HepG2 (cell line): ENCODE measurements around the gene ANKRD62. TPM values are rescaled to one million over a fixed set of nuclear protein-coding genes. Genes with fewer than 3 reads are reported as not detected.

Experiments used
- ATAC-seq: fragments of 200-7000 bp; cut with Tn5 transposase; 3 replicates; pipeline ENCODE4 v1.9.1; 2020; ENCODE audit warnings: mild to moderate bottlenecking, moderate library complexity
- BruUV-seq: library from RNA; stranded (reverse); fragments of 400-500 nt; replicated peaks from 2 replicates; lab custom pipeline; 2021; lab: Mats Ljungman, UMichigan
- CTCF ChIA-PET: fragments of 300-600 bp; formaldehyde crosslinking; extraction: SDS; loops from one replicate; lab custom pipeline; 2021; ENCODE audit warnings: low total read pairs, inconsistent platforms, low intra/inter-chr PET ratio; lab: Yijun Ruan, JAX
- POLR2A ChIA-PET: fragments of 350-600 bp; sonication (Branson Sonifier 250); formaldehyde crosslinking; loops from one replicate; lab custom pipeline; 2020; ENCODE audit warnings: antibody characterized with exemption, inconsistent platforms; lab: Yijun Ruan, JAX
- DNase-seq: peaks from one replicate; pipeline ENCODE4 v3.0.0-alpha.2; 2015; ENCODE audit warnings: low spot score
- FAIRE-seq: peaks from 3 replicates; lab custom pipeline; 2011; peaks lifted over from hg19 to GRCh38; lab: Jason Lieb, UNC
- H2AFZ ChIP-seq: one replicate; pipeline ENCODE4 v1.6.1; 2011; ENCODE audit warnings: low read length, inconsistent platforms
- H3K27ac ChIP-seq: fragments of 300-600 bp; 3 replicates; pipeline ENCODE4 v1.8.0; 2011; ENCODE audit warnings: mixed run types, mild to moderate bottlenecking, mixed read lengths, low read length, inconsistent platforms; ENCODE audit not compliant: insufficient read depth; ENCODE audit errors: extremely low read length
- H3K27me3 ChIP-seq, 2 experiments: fragments of 200-600 bp in 1 of 2; 2 replicates in 1 of 2; 3 replicates in 1 of 2; pipeline versions ENCODE4 v1.6.0 to v1.8.0; 2011; ENCODE audit warnings: low read length in 2 of 2, mild to moderate bottlenecking in 2 of 2, moderate library complexity in 2 of 2, inconsistent platforms in 1 of 2; ENCODE audit not compliant: insufficient read depth in 2 of 2, control insufficient read depth in 1 of 2
- H3K36me3 ChIP-seq, 2 experiments: fragments of 200-600 bp in 1 of 2; replicated peaks in 1 of 2; 2 replicates in 1 of 2; 3 replicates in 1 of 2; pipeline versions ENCODE4 v1.5.1 to v1.8.0; 2011; ENCODE audit warnings: low read length in 2 of 2, inconsistent platforms in 1 of 2; ENCODE audit not compliant: insufficient read depth in 2 of 2, control insufficient read depth in 1 of 2
- H3K4me1 ChIP-seq: 2 replicates; pipeline ENCODE4 v1.5.1; 2012; ENCODE audit warnings: low read length, inconsistent platforms; ENCODE audit not compliant: insufficient read depth
- H3K4me2 ChIP-seq: 2 replicates; pipeline ENCODE4 v1.6.0; 2011; ENCODE audit warnings: low read depth, low read length, inconsistent platforms
- H3K4me3 ChIP-seq, 3 experiments: fragments of 200-600 bp in 1 of 3; sonication (generic), shearing (Covaris generic) in 1 of 3; replicated peaks in 1 of 3; 2 replicates each; pipeline ENCODE4 v1.5.1; 2011 to 2016; ENCODE audit warnings: low read length in 3 of 3, inconsistent platforms in 2 of 3, low read depth in 2 of 3, mild to moderate bottlenecking in 2 of 3, control low read depth in 1 of 3, mixed read lengths in 1 of 3; ENCODE audit not compliant: insufficient read depth in 1 of 3
- H3K79me2 ChIP-seq: one replicate; pipeline ENCODE4 v1.6.1; 2011; ENCODE audit warnings: low read length, inconsistent platforms; ENCODE audit not compliant: insufficient read depth
- H3K9ac ChIP-seq: 2 replicates; pipeline ENCODE4 v1.6.0; 2011; ENCODE audit warnings: mild to moderate bottlenecking, low read depth, low read length, inconsistent platforms; ENCODE audit not compliant: insufficient read depth
- H3K9me3 ChIP-seq: 2 replicates; pipeline ENCODE4 v1.5.1; 2012; ENCODE audit warnings: mild to moderate bottlenecking, low read length
- H4K20me1 ChIP-seq: 2 replicates; pipeline ENCODE4 v1.6.0; 2011; ENCODE audit warnings: inconsistent platforms, mild to moderate bottlenecking, low read length, moderate library complexity; ENCODE audit not compliant: insufficient read depth
- ELF4 ChIP-seq: sonication (generic); formaldehyde crosslinking; IDR thresholded peaks from 2 replicates; pipeline ENCODE4 v1.5.0; 2020; ENCODE audit warnings: missing genetic modification reagents, mild to moderate bottlenecking, moderate library complexity, borderline replicate concordance
- MTF1 ChIP-seq: sonication (generic); formaldehyde crosslinking; IDR thresholded peaks from 2 replicates; pipeline ENCODE4 v1.5.0; 2020; ENCODE audit warnings: missing genetic modification reagents
- SSRP1 ChIP-seq: IDR thresholded peaks from 2 replicates; pipeline ENCODE4 v1.6.1; 2016; ENCODE audit warnings: control low read depth
- ZBTB38 ChIP-seq: sonication (generic); formaldehyde crosslinking; IDR thresholded peaks from 2 replicates; pipeline ENCODE4 v1.5.1; 2020; ENCODE audit warnings: mild to moderate bottlenecking, missing genetic modification reagents
- WGBS: methylation state at CpG from one replicate; pipeline ENCODE4 v1.1.6; 2017; ENCODE audit warnings: low lambda C conversion rate; 5-methylcytosine and 5-hydroxymethylcytosine counted together
- in situ Hi-C: cut with HindIII; loops from 2 replicates; pipeline ENCODE4 v1.10.0; 2017; ENCODE audit warnings: low pct_unique_long_range_greater_than_20kb; ENCODE audit not compliant: extremely low pct_ligation_motif_present
- intact Hi-C: fragments of 100-400 bp; cut with micrococcal nuclease; formaldehyde crosslinking; loops from one replicate; pipeline ENCODE4 v1.10.0; 2022; ENCODE audit not compliant: unreplicated experiment
- polyA plus RNA-seq, 8 experiments: library from polyadenylated mRNA; depleted of rRNA in 3 of 8; stranded (reverse) in 7 of 8; unstranded in 1 of 8; fragments of >200 nt; fragmentation: Illumina TruSeq in 4 of 8; extraction: Trizol in 4 of 8; gene quantifications; 2 replicates each; pipeline versions ENCODE4 v1.2.1 to v1.2.3, GENCODE V29; 2011 to 2016; ENCODE audit warnings: low read depth in 4 of 8, missing spikeins in 1 of 8, mixed read lengths in 1 of 8; ENCODE audit not compliant: insufficient read depth in 1 of 8
- small RNA-seq, 3 experiments: library from RNA; depleted of rRNA; stranded (forward); fragments of <200 nt; gene quantifications; one replicate each; pipeline ENCODE3, GENCODE V24; 2012; ENCODE audit warnings: low read depth in 2 of 3, low replicate concordance in 1 of 3; ENCODE audit not compliant: insufficient read length in 3 of 3, insufficient read depth in 2 of 3
- total RNA-seq, 5 experiments: library from RNA; depleted of rRNA; stranded (reverse); fragments of >200 nt; fragmentation: Illumina TruSeq; extraction: Trizol; gene quantifications; 2 replicates each; pipeline ENCODE4 v1.2.3, GENCODE V29; 2016; ENCODE audit warnings: low read depth in 1 of 5
- TF ChIP-seq, protein P1 (sequence below): sonication (generic); formaldehyde crosslinking; IDR thresholded peaks from 2 replicates; pipeline ENCODE4 v1.5.0; 2020; ENCODE audit warnings: missing genetic modification reagents
- TF ChIP-seq, protein P2 (sequence below): sonication (generic); formaldehyde crosslinking; IDR thresholded peaks from 2 replicates; pipeline ENCODE4 v1.4.0; 2020; ENCODE audit warnings: missing genetic modification reagents
- TF ChIP-seq, protein P3 (sequence below): sonication (generic); formaldehyde crosslinking; IDR thresholded peaks from 2 replicates; pipeline ENCODE4 v1.4.0; 2020; ENCODE audit warnings: missing genetic modification reagents

ANKRD62 gene
- total and polyA plus RNA-seq, 2 of the 13 experiments (the other 11 are each of a cell fraction or from before 2014, with no cell fraction given): not detected

DNA sequence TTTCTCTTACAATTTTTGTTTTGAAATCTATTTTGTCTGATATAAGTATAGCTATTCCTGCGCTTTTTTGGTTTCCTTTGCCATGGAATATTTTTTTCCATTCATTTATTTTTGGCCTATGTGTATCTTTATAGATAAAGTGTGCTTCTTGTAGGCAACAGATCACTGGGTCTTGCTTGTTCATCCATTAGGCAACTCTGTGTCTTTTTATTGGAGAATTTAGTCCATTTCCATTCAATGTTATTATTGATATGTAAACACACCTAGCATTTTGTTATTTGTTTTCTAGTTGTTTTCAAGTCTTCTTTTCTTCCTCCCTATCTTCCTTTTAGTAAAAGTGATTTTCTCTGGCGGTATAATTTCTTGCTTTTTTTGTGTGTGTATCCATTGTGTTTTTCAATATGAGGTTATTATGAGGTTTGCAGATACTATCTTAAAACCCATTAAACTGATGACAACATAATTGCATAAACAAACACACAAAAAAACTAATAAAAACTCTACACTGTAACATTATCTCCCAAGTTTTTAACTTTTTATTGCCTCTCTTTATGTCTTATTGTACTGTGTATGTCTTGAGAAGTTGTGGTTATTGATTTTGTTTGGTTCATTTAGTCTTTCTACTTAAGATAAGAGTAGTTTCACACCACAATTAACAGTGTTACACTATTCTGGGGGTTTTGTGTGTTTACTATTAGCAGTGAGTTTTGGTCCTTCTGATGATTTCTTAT is 71.6 kb downstream of the ANKRD62 start:
- H3K4me3 ChIP-seq: no peak overlapping the region
- H3K27ac ChIP-seq: no peak overlapping the region
- H2AFZ ChIP-seq: no peak overlapping the region
- BruUV-seq: no TSS peak
- no peaks in the 10 kb centered on the region for H3K79me2 ChIP-seq
- CTCF ChIA-PET: no interaction called here
- ATAC-seq (no peak), DNase-seq (no peak), FAIRE-seq (no peak)
- TF ChIP-seq ZBTB38 (CRISPR knock-in tag): no peak
- no peak for TF ChIP-seq ELF4 (CRISPR knock-in tag)
- TF ChIP-seq MTF1 (CRISPR knock-in tag): no peak
- TF ChIP-seq, protein P1, sequence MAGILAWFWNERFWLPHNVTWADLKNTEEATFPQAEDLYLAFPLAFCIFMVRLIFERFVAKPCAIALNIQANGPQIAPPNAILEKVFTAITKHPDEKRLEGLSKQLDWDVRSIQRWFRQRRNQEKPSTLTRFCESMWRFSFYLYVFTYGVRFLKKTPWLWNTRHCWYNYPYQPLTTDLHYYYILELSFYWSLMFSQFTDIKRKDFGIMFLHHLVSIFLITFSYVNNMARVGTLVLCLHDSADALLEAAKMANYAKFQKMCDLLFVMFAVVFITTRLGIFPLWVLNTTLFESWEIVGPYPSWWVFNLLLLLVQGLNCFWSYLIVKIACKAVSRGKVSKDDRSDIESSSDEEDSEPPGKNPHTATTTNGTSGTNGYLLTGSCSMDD (CRISPR knock-in tag): no peak
- TF ChIP-seq SSRP1 (CRISPR knock-in tag): no peak
- TF ChIP-seq, protein P2, sequence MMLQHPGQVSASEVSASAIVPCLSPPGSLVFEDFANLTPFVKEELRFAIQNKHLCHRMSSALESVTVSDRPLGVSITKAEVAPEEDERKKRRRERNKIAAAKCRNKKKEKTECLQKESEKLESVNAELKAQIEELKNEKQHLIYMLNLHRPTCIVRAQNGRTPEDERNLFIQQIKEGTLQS (CRISPR knock-in tag): no peak
- TF ChIP-seq, protein P3, sequence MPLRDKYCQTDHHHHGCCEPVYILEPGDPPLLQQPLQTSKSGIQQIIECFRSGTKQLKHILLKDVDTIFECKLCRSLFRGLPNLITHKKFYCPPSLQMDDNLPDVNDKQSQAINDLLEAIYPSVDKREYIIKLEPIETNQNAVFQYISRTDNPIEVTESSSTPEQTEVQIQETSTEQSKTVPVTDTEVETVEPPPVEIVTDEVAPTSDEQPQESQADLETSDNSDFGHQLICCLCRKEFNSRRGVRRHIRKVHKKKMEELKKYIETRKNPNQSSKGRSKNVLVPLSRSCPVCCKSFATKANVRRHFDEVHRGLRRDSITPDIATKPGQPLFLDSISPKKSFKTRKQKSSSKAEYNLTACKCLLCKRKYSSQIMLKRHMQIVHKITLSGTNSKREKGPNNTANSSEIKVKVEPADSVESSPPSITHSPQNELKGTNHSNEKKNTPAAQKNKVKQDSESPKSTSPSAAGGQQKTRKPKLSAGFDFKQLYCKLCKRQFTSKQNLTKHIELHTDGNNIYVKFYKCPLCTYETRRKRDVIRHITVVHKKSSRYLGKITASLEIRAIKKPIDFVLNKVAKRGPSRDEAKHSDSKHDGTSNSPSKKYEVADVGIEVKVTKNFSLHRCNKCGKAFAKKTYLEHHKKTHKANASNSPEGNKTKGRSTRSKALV (CRISPR knock-in tag): no peak
- H3K27me3 ChIP-seq: no peaks in the 10 kb centered on the region
- WGBS: 12% methylated on average over 2 of the region's 2 CpGs
- H3K4me1 ChIP-seq: no peaks in the 10 kb centered on the region
- in situ Hi-C loops: no loop called here
- no peak overlapping the region for H3K4me2 ChIP-seq
- POLR2A ChIA-PET: no interaction called here
- no peaks in the 10 kb centered on the region for H3K36me3 ChIP-seq
- H3K9ac ChIP-seq: no peak overlapping the region
- intact Hi-C loops: no loop called here
- H3K9me3 ChIP-seq: no peaks in the 10 kb centered on the region
- no peaks in the 10 kb centered on the region for H4K20me1 ChIP-seq

Small RNAs within 50 kb of the gene (small RNA-seq; reads per million reads assigned to genes)
- gene RNU6-324P: 0 reads per million in 3 experiments

Other genes starting within 250 kb of the ANKRD62 start
- 18.8 and 24.0 TPM in 2 replicates for gene CHMP1B, start 242.4 kb upstream of the ANKRD62 start, total RNA-seq (2016; rRNA removed; fragmentation: Illumina TruSeq; extraction: Trizol)
- 19.1 and 20.2 TPM in 2 replicates for gene CHMP1B, start 242.4 kb upstream of the ANKRD62 start, polyA plus RNA-seq (2011; rRNA removed)
- 5.4 and 11.9 TPM in 2 replicates for gene MPPE1, start 185.5 kb upstream of the ANKRD62 start, total RNA-seq (2016; rRNA removed; fragmentation: Illumina TruSeq; extraction: Trizol)
- gene MPPE1, start 185.5 kb upstream of the ANKRD62 start, polyA plus RNA-seq (2011; rRNA removed): 9.6 and 10.6 TPM in 2 replicates
- 65.4 and 71.8 TPM in 2 replicates for gene IMPA2, start 112.3 kb upstream of the ANKRD62 start, total RNA-seq (2016; rRNA removed; fragmentation: Illumina TruSeq; extraction: Trizol)
- 28.8 and 37.8 TPM in 2 replicates for gene IMPA2, start 112.3 kb upstream of the ANKRD62 start, polyA plus RNA-seq (2011; rRNA removed)
- gene CIDEA, start 160.5 kb downstream of the ANKRD62 start, total RNA-seq (2016; rRNA removed; fragmentation: Illumina TruSeq; extraction: Trizol): not detected in 2 replicates
- gene CIDEA, start 160.5 kb downstream of the ANKRD62 start, polyA plus RNA-seq (2011; rRNA removed): not detected in 2 replicates
- gene TUBB6, start 214.4 kb downstream of the ANKRD62 start, total RNA-seq (2016; rRNA removed; fragmentation: Illumina TruSeq; extraction: Trizol): 9.9 and 13.5 TPM in 2 replicates
- gene TUBB6, start 214.4 kb downstream of the ANKRD62 start, polyA plus RNA-seq (2011; rRNA removed): 28.6 and 30.8 TPM in 2 replicates